Measurements from ENCODE around the gene ARSD.
"Not testable (repeated sequence)": the region's sequence is repeated elsewhere in the genome, so short reads cannot be mapped to it uniquely, and the experiment has no call there.

- not testable (repeated sequence) for TF ChIP-seq CTCF (IDR thresholded peaks at IDR 0.05); REST (IDR thresholded peaks at IDR 0.05; ENCODE audit: insufficient read depth in 1 of 2, low read depth in 2 of 2, low read length in 1 of 2); POLR2AphosphoS5 (IDR thresholded peaks at IDR 0.05; ENCODE audit: low read depth, low read length)
Measured at GRCh38 chrX:2963992-2964794, 35.1 kb upstream of the ARSD start.
